IPS-15b (cell line): Measurements from ENCODE around the gene SRPK2.

Experiments
- H3K27me3 ChIP-seq: one replicate; pipeline ENCODE4 v1.6.1; 2013; ENCODE audit warnings: low read length; ENCODE audit not compliant: control insufficient read depth, insufficient read depth
- H3K36me3 ChIP-seq: one replicate; pipeline ENCODE4 v1.6.1; 2013; ENCODE audit warnings: low read length; ENCODE audit not compliant: control insufficient read depth, insufficient read depth
- H3K4me1 ChIP-seq: one replicate; pipeline ENCODE4 v1.6.1; 2013; ENCODE audit warnings: mild to moderate bottlenecking, low read length; ENCODE audit not compliant: control insufficient read depth, insufficient read depth
- H3K4me3 ChIP-seq: one replicate; pipeline ENCODE4 v1.5.1; 2013; ENCODE audit warnings: low read depth, low read length
- H3K9ac ChIP-seq: one replicate; pipeline ENCODE4 v1.6.1; 2013; ENCODE audit warnings: low read depth, mild to moderate bottlenecking, low read length
- H3K9me3 ChIP-seq: one replicate; pipeline ENCODE4 v1.6.1; 2013; ENCODE audit warnings: mild to moderate bottlenecking, low read length; ENCODE audit not compliant: control insufficient read depth, insufficient read depth

SRPK2 gene

GRCh38 chr7:105084581-105084980 lies 304.1 kb downstream of the SRPK2 start:
- Histone ChIP-seq H3K27me3 (no peaks in the 10 kb centered on the region), H3K36me3 (peaks cover 2% of the 10 kb centered on the region), H3K4me1 (no peaks in the 10 kb centered on the region), H3K9me3 (no peaks in the 10 kb centered on the region), H3K9ac (no peak overlapping the region), H3K4me3 (no peak overlapping the region)

DNA sequence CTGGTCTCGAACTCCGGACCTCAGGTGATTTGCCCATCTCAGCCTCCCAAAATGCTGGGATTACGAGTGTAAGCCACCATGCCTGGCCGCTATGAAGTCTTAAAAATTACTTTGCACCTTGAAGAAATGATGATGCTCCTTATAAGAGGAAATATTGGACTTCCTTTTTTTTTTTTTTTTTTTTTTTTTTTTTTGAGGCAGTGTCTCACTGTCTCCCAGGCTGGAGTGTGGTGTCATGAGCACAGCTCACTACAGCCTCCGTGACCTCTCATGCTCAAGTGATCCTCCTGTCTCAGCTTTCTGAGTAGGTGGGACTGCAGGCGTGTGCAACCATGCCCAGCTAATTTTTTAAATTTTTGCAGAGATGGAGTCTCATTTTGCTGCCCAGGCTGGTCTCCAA lies 309.4 kb downstream of the SRPK2 start:
- no peak overlapping the region for H3K4me3 ChIP-seq
- no peaks in the 10 kb centered on the region for H3K4me1 ChIP-seq
- H3K27me3 ChIP-seq: no peaks in the 10 kb centered on the region
- no peak overlapping the region for H3K9ac ChIP-seq
- H3K9me3 ChIP-seq: no peaks in the 10 kb centered on the region
- peaks cover 10% of the 10 kb centered on the region for H3K36me3 ChIP-seq

GRCh38 chr7:105073143-105073542 lies 315.6 kb downstream of the SRPK2 start:
- Histone ChIP-seq H3K4me3 (no peak overlapping the region), H3K27me3 (no peaks in the 10 kb centered on the region), H3K9me3 (no peaks in the 10 kb centered on the region), H3K36me3 (peaks cover 13% of the 10 kb centered on the region), H3K9ac (no peak overlapping the region), H3K4me1 (no peaks in the 10 kb centered on the region)

DNA sequence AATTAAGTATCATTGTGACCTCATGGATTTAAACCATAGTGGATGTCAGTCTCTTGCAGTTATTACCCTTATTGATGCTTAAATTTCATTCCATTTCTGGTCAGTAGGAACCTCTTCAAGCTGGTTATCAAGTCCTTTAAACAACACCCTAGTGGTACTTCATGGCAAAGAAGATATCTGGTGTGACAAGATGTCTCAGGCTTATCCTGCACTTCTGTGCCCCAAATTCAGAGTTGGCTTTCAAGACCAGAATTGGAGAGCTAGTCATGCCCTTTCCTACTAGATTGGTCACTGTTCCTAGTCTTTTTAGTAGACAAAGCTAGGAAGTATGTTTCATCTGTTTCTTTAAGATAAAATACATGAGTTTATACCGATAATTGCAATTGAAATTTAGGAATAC lies 319.8 kb downstream of the SRPK2 start:
- no peaks in the 10 kb centered on the region for H3K27me3 ChIP-seq
- H3K9ac ChIP-seq: no peak overlapping the region
- H3K4me3 ChIP-seq: no peak overlapping the region
- peaks cover 4% of the 10 kb centered on the region for H3K36me3 ChIP-seq
- H3K9me3 ChIP-seq: no peaks in the 10 kb centered on the region
- H3K4me1 ChIP-seq: no peaks in the 10 kb centered on the region

GRCh38 chr7:105067691-105068090 lies 321.0 kb downstream of the SRPK2 start:
- H3K36me3 ChIP-seq: peaks cover 7% of the 10 kb centered on the region
- H3K9me3 ChIP-seq: no peaks in the 10 kb centered on the region
- no peak overlapping the region for H3K9ac ChIP-seq
- no peaks in the 10 kb centered on the region for H3K27me3 ChIP-seq
- H3K4me3 ChIP-seq: no peak overlapping the region
- no peaks in the 10 kb centered on the region for H3K4me1 ChIP-seq
